Measurements from ENCODE around the gene RAB18. TPM values are rescaled to one million over a fixed set of nuclear protein-coding genes. Genes with fewer than 3 reads are reported as not detected.

Gene RAB18
- total RNA-seq, 1 donor from 2014 or later: 45.9 TPM

- TF ChIP-seq CTCF (IDR thresholded peaks at IDR 0.05; ENCODE audit: insufficient read depth, low read length, poor library complexity, severe bottlenecking): no peak
- Histone ChIP-seq H3K4me3 (ENCODE audit: low read depth, low read length) (no peak overlapping the region), H3K27me3 (ENCODE audit: control insufficient read depth, insufficient read depth, low read length) (no peaks in the 10 kb centered on the region), H3K36me3 (ENCODE audit: control insufficient read depth, insufficient read depth, low read length) (no peaks in the 10 kb centered on the region)
- no peak for DNase-seq (ENCODE audit: low read depth)
Observed at GRCh38 chr10:27537787-27538186, 33.7 kb downstream of the RAB18 start.

GRCh38 chr10:27540672-27541071, 36.6 kb downstream of the RAB18 start:
- no peak for DNase-seq (ENCODE audit: low read depth)
- no peak overlapping the region for H3K4me3 ChIP-seq (ENCODE audit: low read depth, low read length)
- H3K36me3 ChIP-seq (ENCODE audit: control insufficient read depth, insufficient read depth, low read length): no peaks in the 10 kb centered on the region
- H3K27me3 ChIP-seq (ENCODE audit: control insufficient read depth, insufficient read depth, low read length): no peaks in the 10 kb centered on the region
- TF ChIP-seq CTCF (IDR thresholded peaks at IDR 0.05; ENCODE audit: insufficient read depth, low read length, poor library complexity, severe bottlenecking): no peak

DNA sequence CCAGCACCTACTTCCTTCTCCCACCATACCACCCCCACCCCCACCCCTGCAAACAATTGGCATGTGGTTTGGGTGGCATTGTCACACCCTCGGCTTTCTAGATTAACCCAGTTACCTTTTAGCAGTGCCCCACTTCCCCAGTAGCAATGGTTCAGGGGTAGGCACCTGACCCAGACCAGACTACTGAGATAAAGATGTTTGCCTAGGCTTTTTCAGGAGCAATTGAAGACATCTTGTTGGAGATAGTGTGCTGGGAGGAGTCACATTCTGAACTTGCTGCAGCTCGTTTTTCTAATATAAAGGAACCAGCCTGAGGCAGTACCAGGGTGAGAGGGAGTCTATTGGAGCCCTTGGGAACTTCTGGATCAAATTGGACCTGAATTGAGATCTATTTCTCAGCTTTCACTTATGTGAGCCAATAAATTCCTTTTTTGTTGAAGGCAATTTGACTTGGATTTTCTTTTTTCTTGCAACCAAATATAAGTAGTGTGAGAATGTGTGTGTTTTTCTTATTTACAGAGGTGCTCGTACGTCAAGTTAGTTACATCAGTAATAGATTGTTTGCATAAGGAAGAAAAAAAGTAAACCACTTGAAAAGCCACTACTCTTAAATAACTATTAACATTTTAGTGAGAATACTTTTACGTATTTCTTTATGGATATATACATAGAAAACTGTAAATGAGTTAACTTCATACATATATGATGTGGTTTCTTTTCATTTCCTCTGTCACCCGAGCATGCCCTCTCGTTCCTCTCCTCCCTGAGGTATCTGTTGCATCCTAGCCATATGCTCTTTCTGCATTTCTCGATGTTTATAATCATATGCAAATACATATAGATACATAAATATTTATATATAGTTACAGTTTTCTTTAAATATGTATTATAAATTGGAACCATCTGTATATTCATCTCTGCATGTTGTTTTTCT, 38.0 kb downstream of the RAB18 start:
- no peak for TF ChIP-seq CTCF (IDR thresholded peaks at IDR 0.05; ENCODE audit: insufficient read depth, low read length, poor library complexity, severe bottlenecking)
- DNase-seq (ENCODE audit: low read depth): no peak
- no peaks in the 10 kb centered on the region for H3K36me3 ChIP-seq (ENCODE audit: control insufficient read depth, insufficient read depth, low read length)

DNA sequence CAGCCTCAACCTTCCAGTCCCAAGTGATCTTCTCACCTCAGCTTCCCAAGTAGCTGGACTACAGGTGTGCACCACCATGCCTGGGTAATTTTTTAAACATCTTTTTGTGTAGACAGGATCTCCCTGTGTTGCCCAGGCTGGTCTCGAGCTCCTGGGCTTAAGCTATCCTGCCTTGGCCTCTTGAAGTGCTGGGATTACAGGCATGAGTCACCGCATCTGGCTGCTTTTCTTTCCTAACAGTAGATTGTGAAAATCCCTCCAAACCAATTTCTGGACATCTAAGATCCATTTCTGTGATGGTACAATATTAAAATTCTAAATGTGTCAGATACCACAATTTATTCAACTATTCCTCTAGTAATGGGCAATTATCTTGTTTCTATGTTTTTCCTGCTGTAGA, 38.7 kb downstream of the RAB18 start:
- Histone ChIP-seq H3K27me3 (ENCODE audit: control insufficient read depth, insufficient read depth, low read length) (no peaks in the 10 kb centered on the region), H3K36me3 (ENCODE audit: control insufficient read depth, insufficient read depth, low read length) (no peaks in the 10 kb centered on the region), H3K4me3 (ENCODE audit: low read depth, low read length) (no peak overlapping the region)
- DNase-seq (ENCODE audit: low read depth): no peak
- no peak for TF ChIP-seq CTCF (IDR thresholded peaks at IDR 0.05; ENCODE audit: insufficient read depth, low read length, poor library complexity, severe bottlenecking)

More for the DNA sequence above, 38.0 kb downstream of the RAB18 start:
- Histone ChIP-seq H3K27me3 (ENCODE audit: control insufficient read depth, insufficient read depth, low read length) (no peaks in the 10 kb centered on the region), H3K4me3 (ENCODE audit: low read depth, low read length) (no peak overlapping the region)

GRCh38 chr10:27547047-27547446, 42.9 kb downstream of the RAB18 start:
- DNase-seq (ENCODE audit: low read depth): no peak
- H3K36me3 ChIP-seq (ENCODE audit: control insufficient read depth, insufficient read depth, low read length): no peaks in the 10 kb centered on the region
- H3K4me3 ChIP-seq (ENCODE audit: low read depth, low read length): no peak overlapping the region
- H3K27me3 ChIP-seq (ENCODE audit: control insufficient read depth, insufficient read depth, low read length): no peaks in the 10 kb centered on the region
- no peak for TF ChIP-seq CTCF (IDR thresholded peaks at IDR 0.05; ENCODE audit: insufficient read depth, low read length, poor library complexity, severe bottlenecking)
